NOMO-1 treated with dmso at 0.1 percent for 144 hours (cell line): ENCODE results near the gene RELT.
"Not testable (repeated sequence)": the region's sequence is repeated elsewhere in the genome, so short reads cannot be mapped to it uniquely, and the experiment has no call there.

Experiments used
- DNase-seq: peaks from one replicate; lab custom pipeline; 2025; ENCODE audit not compliant: unreplicated experiment; lab: John Stamatoyannopoulos, UW

Gene RELT

DNA sequence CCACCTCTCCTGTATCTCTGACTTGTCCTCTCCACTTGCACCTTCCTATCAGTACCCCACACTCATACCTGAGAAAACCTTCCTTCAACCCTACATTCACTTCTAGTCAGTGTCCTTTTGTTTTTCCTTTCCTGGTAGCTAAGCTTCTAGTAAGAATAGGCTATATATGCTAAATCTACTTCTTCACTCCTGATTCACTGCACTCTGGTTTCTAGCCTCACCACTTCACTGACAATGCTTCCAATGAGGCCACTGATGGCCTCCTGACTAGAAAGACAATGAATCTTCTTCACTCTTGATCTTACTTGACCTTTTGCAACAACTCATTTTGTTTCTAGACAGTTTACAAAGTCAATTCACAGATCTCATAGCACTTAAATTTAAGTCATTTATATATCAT is 52.0 kb downstream of the RELT start:
- DNase-seq = no peak

DNA sequence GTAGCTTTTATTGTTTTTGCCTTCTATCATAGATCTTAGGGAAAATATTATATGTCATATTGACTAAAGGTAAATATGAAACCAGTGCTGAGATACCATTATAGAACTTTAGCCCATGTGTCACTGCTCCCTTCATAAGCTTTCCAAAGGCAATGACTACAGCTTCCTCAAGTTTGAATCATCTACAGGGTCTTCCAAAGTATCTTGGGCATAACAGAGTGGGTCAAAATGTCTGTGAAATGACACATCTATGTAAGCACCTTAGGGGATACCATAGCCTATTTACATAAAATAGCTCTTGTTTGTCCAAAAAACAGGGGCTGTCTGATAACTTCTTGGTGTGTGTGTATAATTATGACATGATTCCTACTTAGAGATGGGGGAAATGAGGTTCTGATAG is 52.5 kb downstream of the RELT start:
- no peak for DNase-seq

DNA sequence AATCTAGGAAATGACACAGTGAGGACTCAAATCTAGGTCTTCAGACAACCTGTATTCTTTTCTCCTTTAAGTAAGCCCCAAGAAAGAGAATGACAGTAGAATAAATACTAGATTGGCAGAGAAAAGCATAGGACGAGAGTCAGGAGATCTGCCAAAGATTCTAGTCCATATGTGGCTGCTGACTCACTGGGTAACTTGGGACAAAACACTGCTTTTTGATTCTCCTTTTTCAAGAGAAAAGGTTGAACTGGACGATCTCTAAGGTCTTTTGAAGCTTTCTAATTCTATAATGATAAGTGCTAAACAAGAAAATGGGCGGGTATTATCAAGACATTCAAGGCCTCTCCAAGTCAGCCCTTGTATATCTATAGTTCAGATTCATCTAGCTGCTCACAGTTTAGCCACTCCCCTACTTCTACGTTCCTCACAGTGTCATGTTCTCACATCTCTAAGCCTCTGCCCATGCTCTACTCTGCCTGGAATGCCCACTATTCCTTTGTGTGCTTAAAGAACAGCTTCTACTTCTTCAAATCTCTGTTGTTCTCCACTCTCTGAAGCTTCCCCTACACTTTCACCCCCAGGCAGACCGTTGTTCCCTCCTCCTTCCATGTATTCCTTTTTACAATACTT is 53.0 kb downstream of the RELT start:
- DNase-seq = no peak

DNA sequence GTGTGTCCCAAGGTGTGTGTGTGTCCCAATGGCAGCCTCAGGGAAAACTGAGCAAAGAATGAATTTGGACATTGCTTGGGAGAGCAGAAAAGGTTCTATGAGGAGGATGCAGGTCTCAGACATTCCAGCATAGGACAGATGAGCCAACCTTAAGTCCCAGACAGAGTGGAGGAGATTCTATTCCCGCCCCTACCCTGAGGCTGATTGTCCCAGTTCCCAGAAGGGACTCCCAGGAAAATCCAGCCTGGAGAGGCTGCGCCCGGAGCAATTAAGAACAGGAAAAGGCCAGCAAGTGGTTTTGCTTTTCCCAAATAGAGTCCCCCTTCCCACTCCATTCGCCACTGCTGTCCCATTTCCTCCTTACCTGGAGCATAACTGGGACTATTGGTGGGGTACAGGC is 54.1 kb downstream of the RELT start:
- no peak for DNase-seq

DNA sequence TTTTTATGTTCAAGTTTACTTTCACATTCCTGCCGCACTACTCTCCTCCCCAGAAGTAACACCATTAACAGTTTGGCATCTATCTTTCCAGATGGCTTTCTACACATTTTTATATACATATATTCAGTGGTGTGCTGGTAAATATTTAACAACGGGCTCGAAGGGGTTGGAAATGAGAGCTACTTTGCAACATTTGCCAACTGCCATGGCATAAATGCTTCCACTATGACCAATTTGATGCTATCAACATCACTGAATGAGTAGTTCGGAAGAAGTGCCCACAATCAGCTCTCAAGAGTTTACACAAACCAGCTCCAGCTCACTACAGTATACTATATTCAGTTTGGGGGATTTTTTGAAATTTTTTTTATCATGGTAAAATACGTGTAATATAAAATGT is 55.2 kb downstream of the RELT start:
- no peak for DNase-seq

DNA sequence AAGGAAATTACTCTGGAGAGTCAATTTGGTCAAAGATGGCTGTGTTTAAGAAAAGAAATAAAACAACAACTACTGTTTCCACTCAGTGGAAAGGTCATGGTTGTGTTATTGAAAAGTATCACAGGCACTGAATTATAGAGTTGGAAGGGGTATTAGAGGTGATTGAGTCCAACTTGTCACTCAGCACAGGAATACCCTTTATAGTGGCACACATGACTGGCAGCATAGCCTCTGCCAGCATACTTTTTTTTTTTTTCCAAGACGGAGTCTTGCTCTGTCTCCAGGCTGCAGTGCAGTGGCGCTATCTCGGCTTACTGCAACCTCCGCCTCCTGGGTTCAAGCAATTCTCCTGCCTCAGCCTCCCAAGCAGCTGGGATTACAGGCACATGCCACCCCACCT is 60.7 kb downstream of the RELT start:
- not testable (repeated sequence) for DNase-seq

DNA sequence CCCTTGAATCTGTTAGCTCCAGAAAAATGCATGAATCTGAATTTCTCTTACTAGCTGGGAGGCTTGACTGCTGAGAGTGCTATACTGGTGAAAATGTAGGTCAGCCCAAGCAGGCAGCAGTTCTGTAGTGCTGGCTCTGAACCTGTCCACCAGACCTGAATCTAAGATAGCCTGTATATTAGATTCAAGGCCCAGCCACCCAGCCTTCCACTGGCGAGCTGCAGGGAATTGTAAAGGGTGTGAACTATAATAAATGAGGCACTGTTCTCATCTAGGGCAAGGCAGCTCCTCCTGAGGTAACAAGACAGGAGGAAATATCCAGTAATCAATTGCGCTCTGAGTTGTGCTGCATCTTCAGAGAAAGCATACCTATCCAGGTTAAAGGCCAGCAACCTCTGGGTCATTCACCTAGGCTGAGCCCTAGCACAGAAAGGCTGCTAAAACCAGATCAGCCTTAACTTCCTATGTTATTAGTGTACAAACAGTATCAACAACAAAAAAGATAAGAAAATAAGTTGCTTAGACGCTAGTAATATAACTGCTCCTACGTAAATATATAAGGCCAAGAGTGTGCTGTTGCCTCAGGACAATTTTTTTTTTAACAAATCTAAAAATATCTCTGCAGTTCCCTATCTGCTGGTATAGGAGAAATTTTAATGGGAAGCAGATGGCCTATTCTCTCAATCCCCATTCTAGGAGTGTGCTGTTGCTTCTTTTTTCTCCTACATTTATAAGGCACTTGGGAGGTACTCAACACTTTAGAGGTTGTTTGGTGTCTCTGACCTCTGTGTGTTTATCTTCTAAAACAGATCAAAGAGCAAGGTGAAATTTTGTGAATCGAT is 63.0 kb downstream of the RELT start:
- no peak for DNase-seq

DNA sequence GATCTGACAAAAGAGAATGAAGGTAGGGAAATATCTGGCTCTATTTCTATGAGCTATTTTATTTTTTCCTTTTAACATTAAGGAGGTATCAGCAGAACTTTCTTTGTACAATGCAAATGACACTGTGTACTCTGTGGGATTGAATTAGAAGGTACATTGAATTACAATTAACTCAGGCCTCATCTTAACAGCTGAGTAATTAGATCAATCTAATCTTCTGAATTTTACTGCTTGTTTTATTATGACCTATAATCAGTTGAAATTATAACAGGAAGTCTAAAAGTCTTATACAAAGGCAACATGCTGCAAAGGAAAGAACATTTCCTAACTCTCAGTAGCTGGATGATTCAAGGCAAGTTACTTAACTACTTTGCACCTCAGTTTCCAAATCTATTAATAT is 69.8 kb downstream of the RELT start:
- DNase-seq = no peak

DNA sequence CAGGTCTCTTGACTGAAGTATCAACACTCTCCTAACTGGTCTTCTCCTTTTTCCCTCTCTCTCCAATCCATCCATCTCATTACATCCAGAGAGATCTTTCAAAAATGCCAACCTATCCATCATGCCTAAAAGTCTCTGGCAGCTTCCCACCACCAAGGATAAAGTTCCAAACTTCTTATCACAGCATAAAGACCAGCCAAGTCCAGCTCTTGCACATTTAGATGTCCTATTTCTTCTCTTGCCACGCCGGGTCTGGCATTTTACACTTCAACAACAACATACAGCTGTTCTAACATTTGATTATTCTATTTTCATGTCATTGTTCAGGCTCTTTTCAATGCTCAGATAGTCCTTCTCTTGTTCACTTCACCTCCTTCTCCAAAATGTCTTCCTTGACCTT is 70.6 kb downstream of the RELT start:
- DNase-seq = no peak
